ENCODE measurements around the gene CCDC69. TPM values are rescaled to one million over a fixed set of nuclear protein-coding genes. Genes with fewer than 3 reads are reported as not detected.

CCDC69 gene
- 10 to 100 TPM; 68.0 to 68.9 TPM for total RNA-seq
- 90.8 TPM for polyA plus RNA-seq (2013, experiment 1 of 2)
- 93.3 TPM for polyA plus RNA-seq (2013, experiment 2 of 2)
- 19.6 to 202 (median 106) reads per million in 172 experiments for total RNA-seq

- Mint-ChIP-seq H3K9me3 (no peaks in the 10 kb centered on the region), H3K27ac (peak within 1 kb of the TSS; percentile 94), H3K36me3 (ENCODE audit: low read depth) (peaks cover 48% of the 10 kb centered on the region), H3K4me1 (ENCODE audit: low read depth) (peaks cover 63% of the 10 kb centered on the region), H3K4me3 (peak within 1 kb of the TSS; percentile 92), H3K27me3 (no peaks in the 10 kb centered on the region)
- intact Hi-C loops (cut with DNase I, micrococcal nuclease), result loop anchor here (1.0 to 10.0 kb wide), 3 partner anchors 15 to 551 kb away; partner anchors contain the start of gene G3BP1 (in 1 of the 2)
- Histone ChIP-seq H3K36me3 (ENCODE audit: insufficient read depth, low read length) (peaks cover 24% of the 10 kb centered on the region), H3K27me3 (ENCODE audit: control insufficient read depth in 1 of 2, insufficient read depth in 2 of 2, low read length in 2 of 2) (no peaks in the 10 kb centered on the region), H3K27ac (ENCODE audit: low read depth in 1 of 2, low read length in 2 of 2) (peak within 1 kb of the TSS; percentile 92 to 94), H3K9me3 (ENCODE audit: control insufficient read depth in 1 of 2, insufficient read depth in 1 of 2, low read length in 2 of 2) (no peaks in the 10 kb centered on the region), H3K4me1 (ENCODE audit: insufficient read depth, low read length) (peaks cover 65% of the 10 kb centered on the region), H3K4me3 (ENCODE audit: low read length) (peak within 1 kb of the TSS; percentile 98)
- ChIA-PET POLR2A (interaction anchor here (0.6 to 4.6 kb wide), 26 partner anchors 10 to 523 kb away, joined by 3 to 223 read pairs (median 4); partner anchors contain the start of genes ANXA6, GM2A, RBM22 and TNIP1), CTCF (interaction anchor here (0.8 to 5.6 kb wide), 6 partner anchors 10 to 108 kb away, joined by 3 to 33 read pairs (median 8); no protein-coding TSS in a partner anchor)
- TF ChIP-seq CTCF (IDR thresholded peaks at IDR 0.05), result no peak
- DNase-seq, result peak in 12 of 14 experiments; percentile 16 to 73 (median 50)
- peak; percentile 40 for ATAC-seq (ENCODE audit: poor library complexity)
Measured at GRCh38 chr5:151223447-151224264, at the start of gene CCDC69. Gene CCDC69 (minus strand): TSS chr5:151224092. CDS start chr5:151223970, 122 bp downstream.

- intact Hi-C loops (cut with DNase I, micrococcal nuclease), result no loop called here
Measured at GRCh38 chr5:151271336-151271735, 47.4 kb upstream of the CCDC69 start.

GRCh38 chr5:151270599-151270998 lies 46.7 kb upstream of the CCDC69 start:
- Histone ChIP-seq H3K9me3 (ENCODE audit: control insufficient read depth in 1 of 2, insufficient read depth in 1 of 2, low read length in 2 of 2) (no peaks in the 10 kb centered on the region), H3K4me3 (ENCODE audit: low read length) (no peak overlapping the region), H3K4me1 (ENCODE audit: insufficient read depth, low read length) (no peaks in the 10 kb centered on the region), H3K27ac (ENCODE audit: low read depth in 1 of 2, low read length in 2 of 2) (no peak overlapping the region), H3K27me3 (ENCODE audit: control insufficient read depth in 1 of 2, insufficient read depth in 2 of 2, low read length in 2 of 2) (no peaks in the 10 kb centered on the region), H3K36me3 (ENCODE audit: insufficient read depth, low read length) (peaks cover 22% of the 10 kb centered on the region)
- Mint-ChIP-seq H3K36me3 (ENCODE audit: low read depth) (peaks cover 34% of the 10 kb centered on the region), H3K4me3 (no peak overlapping the region), H3K9me3 (no peaks in the 10 kb centered on the region), H3K27ac (no peak overlapping the region), H3K27me3 (no peaks in the 10 kb centered on the region), H3K4me1 (ENCODE audit: low read depth) (no peaks in the 10 kb centered on the region)
- intact Hi-C loops (cut with DNase I, micrococcal nuclease), result no loop called here
- CTCF ChIA-PET, result no interaction called here
- ATAC-seq (ENCODE audit: poor library complexity) (no peak), DNase-seq (peak in 2 of 14 experiments; percentile 43 to 58)
- TF ChIP-seq CTCF (IDR thresholded peaks at IDR 0.05), result no peak
- POLR2A ChIA-PET, result no interaction called here

More at GRCh38 chr5:151271336-151271735, 47.4 kb upstream of the CCDC69 start:
- no peak for TF ChIP-seq CTCF (IDR thresholded peaks at IDR 0.05)
- CTCF ChIA-PET, result no interaction called here
- POLR2A ChIA-PET, result no interaction called here
- Histone ChIP-seq H3K27me3 (ENCODE audit: control insufficient read depth in 1 of 2, insufficient read depth in 2 of 2, low read length in 2 of 2) (no peaks in the 10 kb centered on the region), H3K4me1 (ENCODE audit: insufficient read depth, low read length) (no peaks in the 10 kb centered on the region), H3K4me3 (ENCODE audit: low read length) (no peak overlapping the region), H3K27ac (ENCODE audit: low read depth in 1 of 2, low read length in 2 of 2) (no peak overlapping the region), H3K36me3 (ENCODE audit: insufficient read depth, low read length) (peaks cover 22% of the 10 kb centered on the region), H3K9me3 (ENCODE audit: control insufficient read depth in 1 of 2, insufficient read depth in 1 of 2, low read length in 2 of 2) (no peaks in the 10 kb centered on the region)
- H3K27me3 Mint-ChIP-seq, result no peaks in the 10 kb centered on the region
- ATAC-seq (ENCODE audit: poor library complexity) (no peak), DNase-seq (no peak)
- no peak overlapping the region for H3K4me3 Mint-ChIP-seq
- no peaks in the 10 kb centered on the region for H3K9me3 Mint-ChIP-seq
- H3K4me1 Mint-ChIP-seq (ENCODE audit: low read depth), result no peaks in the 10 kb centered on the region
- H3K36me3 Mint-ChIP-seq (ENCODE audit: low read depth), result peaks cover 29% of the 10 kb centered on the region
- no peak overlapping the region for H3K27ac Mint-ChIP-seq

Data from CD4-positive, alpha-beta T cell (primary cell).